Coronary artery (tissue), 2 donors: ENCODE measurements around the gene PPP3CB.
"Not testable (repeated sequence)": the region's sequence is repeated elsewhere in the genome, so short reads cannot be mapped to it uniquely, and the experiment has no call there.

ENCODE experiments used
- DNase-seq: peaks from one replicate; pipeline ENCODE4 v3.0.0-alpha.2; 2017; ENCODE audit warnings: low spot score
- H3K27ac ChIP-seq, 2 donors: fragments of 200-600 bp; sonication (generic); one replicate each; pipeline ENCODE4 v1.5.1; 2016 to 2019
- H3K4me3 ChIP-seq: fragments of 200-600 bp; sonication (generic); 2 replicates; pipeline ENCODE4 v1.5.1; 2016; ENCODE audit warnings: mild to moderate bottlenecking, moderate library complexity
- CTCF ChIP-seq: fragments of 200-600 bp; sonication (generic); IDR thresholded peaks from one replicate; pipeline ENCODE4 v1.5.1; 2019; ENCODE audit warnings: antibody characterized with exemption

The PPP3CB gene

GRCh38 chr10:73405556-73405955 lies 90.3 kb downstream of the PPP3CB start:
- Histone ChIP-seq H3K4me3 (no peak overlapping the region), H3K27ac (no peak overlapping the region)
- TF ChIP-seq CTCF, result no peak
- no peak for DNase-seq

- no peak for DNase-seq
- TF ChIP-seq CTCF, result no peak
- H3K27ac ChIP-seq, result no peak overlapping the region
- H3K4me3 ChIP-seq, result no peak overlapping the region
Measured at GRCh38 chr10:73404690-73405089, 91.1 kb downstream of the PPP3CB start.

- DNase-seq, result no peak
- no peak for TF ChIP-seq CTCF
- Histone ChIP-seq H3K27ac (no peak overlapping the region), H3K4me3 (no peak overlapping the region)
Measured at GRCh38 chr10:73401636-73402035, 94.2 kb downstream of the PPP3CB start.

- no peak overlapping the region for H3K4me3 ChIP-seq
- no peak for DNase-seq
- TF ChIP-seq CTCF, result no peak
- no peak overlapping the region for H3K27ac ChIP-seq
Measured at GRCh38 chr10:73399063-73399462, 96.8 kb downstream of the PPP3CB start.

- no peak for DNase-seq
- no peak overlapping the region for H3K27ac ChIP-seq
- no peak for TF ChIP-seq CTCF
- H3K4me3 ChIP-seq, result no peak overlapping the region
Measured at GRCh38 chr10:73398024-73398423, 97.8 kb downstream of the PPP3CB start.

GRCh38 chr10:73394325-73394724 lies 101.5 kb downstream of the PPP3CB start:
- H3K27ac ChIP-seq, DNase-seq, H3K4me3 ChIP-seq: not testable (repeated sequence)

GRCh38 chr10:73388228-73388627 lies 107.6 kb downstream of the PPP3CB start:
- TF ChIP-seq CTCF, result no peak
- no peak overlapping the region for H3K4me3 ChIP-seq
- no peak overlapping the region for H3K27ac ChIP-seq
- DNase-seq, result no peak

GRCh38 chr10:73386583-73386982 lies 109.2 kb downstream of the PPP3CB start:
- TF ChIP-seq CTCF, result no peak
- DNase-seq, result no peak
- H3K27ac ChIP-seq, result no peak overlapping the region
- H3K4me3 ChIP-seq, result no peak overlapping the region
